T47D (cell line): Measurements from ENCODE around the gene KDM2B.

Source experiments
- DNase-seq, 2 experiments: peaks; one replicate each; pipeline versions ENCODE4 v3.0.0 to v3.0.0-alpha.2; 2011 to 2012; ENCODE audit warnings: low read depth in 1 of 2, low spot score in 1 of 2
- JUND ChIP-seq: IDR thresholded peaks from 2 replicates; pipeline ENCODE4 v1.6.1; 2012; ENCODE audit warnings: low read depth
- in situ Hi-C: cut with HindIII; loops from 2 replicates; pipeline ENCODE4 v1.10.0; 2016; ENCODE audit warnings: low sequenced_read_pairs, low pct_unique_long_range_greater_than_20kb

Gene KDM2B

DNA sequence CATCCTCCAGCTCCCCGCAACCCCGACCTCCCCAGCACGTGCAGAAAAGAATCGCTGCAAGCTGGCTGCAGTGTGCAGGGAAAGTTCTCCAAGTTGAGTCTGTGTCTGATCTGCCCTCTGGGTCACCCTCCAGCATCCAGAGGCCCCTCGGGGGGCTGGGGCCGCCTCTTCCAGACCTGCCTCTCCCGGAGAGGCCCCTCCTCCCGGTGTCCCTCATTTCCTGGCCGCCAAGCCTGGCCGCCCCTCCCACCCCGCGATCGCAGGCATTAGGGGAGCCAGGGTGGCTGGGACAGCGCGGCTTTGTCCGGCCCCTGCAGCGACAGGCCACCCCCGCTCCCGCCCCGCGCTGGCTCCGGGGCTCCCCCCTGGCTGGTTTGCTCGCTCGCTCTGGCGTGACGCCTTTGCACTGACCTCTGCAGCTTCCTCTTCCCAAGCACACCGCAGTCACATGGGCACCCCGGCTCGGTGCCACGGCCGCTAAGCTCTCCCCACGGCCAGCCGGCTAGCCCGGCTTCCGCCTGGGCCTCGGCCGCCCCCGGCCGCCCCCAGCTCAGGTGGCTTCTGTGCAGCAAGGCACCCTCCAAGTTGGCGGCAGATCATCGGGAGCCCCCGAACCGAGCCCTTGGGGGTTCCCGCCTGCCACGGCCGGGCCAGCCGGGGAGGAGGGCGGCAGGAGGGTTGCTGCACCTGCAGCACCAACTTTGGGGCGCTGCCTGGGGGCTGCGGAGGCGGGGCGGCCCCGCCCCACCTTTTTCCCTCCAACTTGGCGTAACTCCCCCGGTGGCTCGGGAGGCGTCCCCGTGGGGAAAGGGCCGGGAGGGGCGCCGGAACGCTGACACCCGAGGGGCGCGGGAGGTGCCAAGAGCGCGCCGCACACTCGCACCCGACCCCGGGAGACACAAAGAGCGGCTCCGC is 43.7 kb downstream of the KDM2B start:
- no peak for TF ChIP-seq JUND
- DNase-seq = peak; percentile 84 to 93
- in situ Hi-C loops = no loop called here

DNA sequence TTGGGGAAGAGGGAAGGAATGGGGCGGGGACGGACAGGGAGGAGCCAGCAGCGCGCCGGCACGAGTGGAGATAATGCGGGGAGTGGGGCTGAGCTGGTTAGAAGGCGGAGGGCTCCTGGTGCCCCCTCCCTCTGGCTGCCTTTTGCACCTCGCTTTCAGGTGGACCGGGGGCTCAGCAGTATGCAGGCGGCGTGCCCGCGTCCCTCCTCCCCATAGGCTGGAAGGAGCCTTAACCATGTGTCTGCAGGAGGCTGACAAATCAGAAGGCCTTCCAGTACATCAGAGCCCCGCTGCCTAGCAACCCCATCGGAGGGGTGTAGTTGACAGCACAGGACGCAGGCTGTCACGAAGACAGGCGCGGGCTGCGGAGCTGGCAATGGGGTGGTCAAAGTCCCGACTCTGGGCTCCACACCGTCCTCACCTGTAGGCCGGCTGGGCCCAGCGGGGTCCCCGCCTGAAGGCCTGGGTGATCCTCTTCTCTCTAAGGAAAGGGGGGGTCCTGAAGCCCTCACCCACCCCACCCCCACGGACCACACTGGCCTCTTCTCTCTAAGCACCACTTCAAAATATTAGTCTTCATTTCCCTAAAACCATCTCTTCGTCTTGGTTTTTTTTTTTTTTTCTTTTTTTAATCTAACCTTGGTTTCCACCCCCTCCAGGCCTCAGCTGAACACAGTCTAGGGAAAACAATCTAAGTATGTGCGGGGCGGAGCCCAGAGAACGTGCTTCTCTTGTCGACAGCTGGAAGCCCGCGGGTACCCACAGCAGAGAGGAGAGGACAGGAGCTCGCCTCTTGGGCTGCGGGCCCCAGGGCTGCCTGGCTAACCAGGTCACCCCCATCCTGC is 44.5 kb downstream of the KDM2B start:
- in situ Hi-C loops = no loop called here
- peak; percentile 34 to 44 for DNase-seq
- no peak for TF ChIP-seq JUND

DNA sequence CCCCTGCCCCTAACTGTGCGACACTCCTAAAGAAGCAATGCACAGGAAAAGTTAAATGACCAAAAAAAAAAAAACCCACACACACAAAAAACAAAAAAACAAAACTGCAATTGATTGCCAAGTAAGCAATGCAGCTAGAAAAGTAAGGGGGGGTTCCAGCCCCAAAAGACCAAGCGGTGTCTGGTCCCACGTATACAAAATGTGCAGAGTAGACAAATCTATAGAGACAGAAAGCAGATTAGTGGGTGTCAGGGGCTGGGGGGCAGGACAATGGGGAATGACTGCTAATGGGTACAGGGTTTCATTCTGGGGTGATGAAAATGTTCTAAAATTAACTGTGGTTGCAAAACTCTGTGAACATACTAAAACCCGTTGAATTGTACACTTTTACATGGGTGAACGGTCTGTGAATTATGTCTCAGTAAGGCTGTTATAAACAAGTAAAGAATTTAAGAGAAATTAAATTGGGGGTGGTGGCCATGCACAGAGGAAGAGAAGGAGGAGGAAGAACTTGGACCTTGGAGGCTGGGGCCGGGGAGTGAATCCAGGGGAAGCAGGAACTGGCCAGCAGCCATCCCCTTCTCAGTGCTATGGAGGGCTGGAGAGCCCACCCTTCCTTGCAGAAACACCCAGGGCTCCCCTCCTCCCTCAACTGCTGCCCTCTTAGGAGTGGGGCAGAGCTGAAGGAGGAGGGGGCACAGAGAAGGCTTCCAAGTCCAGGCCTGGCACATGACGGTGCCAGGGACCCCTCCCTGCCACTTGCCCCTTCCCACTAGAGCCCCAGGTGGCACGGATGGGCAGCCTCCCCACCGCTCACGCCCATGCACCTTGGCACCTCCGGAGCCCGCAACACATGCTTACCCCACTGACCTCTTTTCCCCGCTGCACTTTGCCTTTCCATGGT is 45.4 kb downstream of the KDM2B start:
- DNase-seq = no peak
- no peak for TF ChIP-seq JUND
- in situ Hi-C loops = no loop called here

DNA sequence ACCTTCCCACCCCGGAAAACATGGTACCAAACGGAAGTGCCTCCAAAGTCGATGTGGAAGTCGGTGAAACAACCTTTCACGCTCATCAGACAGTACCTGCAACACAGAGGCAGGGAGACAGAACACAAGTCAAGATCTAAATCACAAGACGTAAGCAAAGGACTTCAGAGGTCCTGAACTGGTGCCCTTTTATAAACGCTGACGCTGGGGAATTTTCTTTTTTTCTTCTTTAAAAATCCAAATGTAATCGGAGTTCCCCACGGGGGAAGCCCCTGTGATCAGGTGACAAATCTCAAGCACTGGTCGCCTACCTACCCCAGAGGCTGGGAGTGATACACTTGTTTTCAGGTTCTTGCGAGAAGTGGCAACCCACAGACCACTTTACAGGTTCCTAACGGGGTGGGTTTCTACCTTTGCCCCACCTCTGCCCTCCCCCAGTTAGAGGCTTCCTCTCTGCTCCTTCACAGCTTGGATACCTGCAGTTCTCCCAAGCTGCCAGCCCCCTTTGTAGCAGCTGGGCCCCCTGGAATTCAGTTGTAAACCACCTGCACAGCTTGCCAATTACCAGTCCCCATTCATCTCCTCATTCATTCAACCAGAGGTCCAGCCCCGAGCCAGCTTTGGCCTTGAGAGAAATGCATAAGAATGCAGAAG is 46.2 kb downstream of the KDM2B start:
- DNase-seq = no peak
- in situ Hi-C loops = no loop called here
- no peak for TF ChIP-seq JUND

DNA sequence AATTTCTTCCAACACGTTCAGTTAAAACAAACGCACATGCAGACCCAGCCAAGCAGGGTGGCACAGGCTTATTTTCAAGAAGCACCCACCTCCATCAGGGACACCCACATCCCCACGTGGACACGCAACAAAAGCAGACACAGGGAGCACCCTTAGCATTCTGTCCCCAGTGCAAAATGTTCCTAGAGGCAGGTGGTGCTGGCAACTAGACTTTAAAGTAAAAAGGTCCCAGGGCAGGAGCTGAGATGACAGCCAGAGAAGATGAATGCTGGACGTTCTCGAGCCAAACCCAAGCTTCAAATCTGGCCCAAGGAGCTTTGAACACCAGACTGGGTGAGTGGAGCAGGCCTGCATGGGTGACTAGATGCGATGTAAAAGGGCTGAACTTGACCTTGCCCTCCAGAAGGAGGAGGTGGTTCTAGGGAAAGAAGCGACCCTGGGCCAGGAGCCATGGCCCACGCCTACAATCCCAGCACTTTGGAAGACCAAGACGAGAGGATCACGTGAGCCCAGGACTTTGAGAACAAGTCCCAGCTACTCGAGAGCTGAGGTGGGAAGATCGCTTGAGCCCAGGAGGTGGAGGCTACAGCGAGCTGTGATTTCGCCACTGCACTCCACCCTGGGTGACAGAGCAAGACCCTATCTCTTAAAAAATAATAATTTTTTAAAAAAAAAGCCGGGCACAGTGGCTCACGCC is 47.3 kb downstream of the KDM2B start:
- in situ Hi-C loops = no loop called here
- TF ChIP-seq JUND = no peak
- DNase-seq = no peak

DNA sequence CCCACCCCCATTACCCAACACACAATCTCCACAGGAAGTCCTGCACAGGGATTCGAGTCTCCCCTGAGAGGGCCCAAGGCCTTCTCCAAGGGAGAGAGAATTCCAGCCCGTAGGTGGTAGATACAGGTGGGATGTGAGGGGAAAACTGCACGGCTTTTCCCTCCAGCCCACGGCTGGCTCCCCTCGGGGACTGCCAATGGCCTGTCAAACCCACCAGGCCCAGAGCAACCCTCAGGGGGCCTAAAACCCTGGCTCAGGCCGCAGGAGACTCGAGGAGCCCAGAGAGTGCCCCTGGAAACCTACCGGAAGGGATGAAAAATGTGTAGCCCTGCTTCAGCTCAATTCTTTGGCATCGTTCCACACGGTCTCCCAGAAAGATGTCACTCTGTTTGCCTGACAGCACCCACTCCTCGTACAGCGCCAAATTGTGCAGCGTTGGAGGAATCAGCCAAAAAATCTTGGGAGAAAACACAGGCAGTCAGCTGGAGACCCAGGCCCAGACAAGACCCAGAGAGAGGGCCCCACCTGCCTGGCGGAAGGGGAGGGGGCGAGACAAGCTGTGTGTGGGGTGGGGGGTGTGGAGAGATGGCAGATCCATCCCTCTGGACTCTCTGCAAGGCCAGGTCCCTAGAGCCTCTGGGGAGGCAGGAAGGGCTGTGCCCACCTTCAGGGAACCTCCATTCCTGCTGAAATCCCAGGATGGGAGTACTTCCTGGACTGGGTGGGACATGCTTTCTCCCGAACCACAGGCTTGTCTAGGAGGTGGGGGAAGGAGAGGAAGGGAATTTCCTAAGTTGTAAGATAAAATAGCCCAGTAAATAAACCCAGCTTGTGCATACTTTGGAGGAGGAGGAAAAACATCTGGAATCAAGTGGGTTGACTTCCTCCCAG is 48.1 kb downstream of the KDM2B start:
- no peak for DNase-seq
- in situ Hi-C loops = no loop called here
- TF ChIP-seq JUND = no peak

DNA sequence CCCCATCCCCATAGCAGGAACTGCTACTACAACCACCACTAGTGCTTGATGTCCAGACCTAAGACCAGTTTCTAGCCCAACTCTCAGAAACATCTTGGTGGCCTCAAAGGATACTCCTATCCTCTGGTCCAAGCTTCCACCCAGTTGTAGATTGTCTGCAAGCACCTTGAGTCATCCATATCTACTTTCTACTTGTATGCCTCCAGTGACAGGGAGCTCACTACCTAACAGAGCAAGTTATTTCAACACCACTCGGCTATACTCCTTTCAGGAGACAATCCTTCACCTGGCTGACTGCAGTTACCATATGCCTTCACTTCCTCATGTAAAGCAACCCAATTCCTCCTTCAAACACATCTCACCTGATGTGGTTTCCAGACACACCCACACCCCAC is 49.5 kb downstream of the KDM2B start:
- DNase-seq = no peak
- TF ChIP-seq JUND = no peak
- in situ Hi-C loops = no loop called here

DNA sequence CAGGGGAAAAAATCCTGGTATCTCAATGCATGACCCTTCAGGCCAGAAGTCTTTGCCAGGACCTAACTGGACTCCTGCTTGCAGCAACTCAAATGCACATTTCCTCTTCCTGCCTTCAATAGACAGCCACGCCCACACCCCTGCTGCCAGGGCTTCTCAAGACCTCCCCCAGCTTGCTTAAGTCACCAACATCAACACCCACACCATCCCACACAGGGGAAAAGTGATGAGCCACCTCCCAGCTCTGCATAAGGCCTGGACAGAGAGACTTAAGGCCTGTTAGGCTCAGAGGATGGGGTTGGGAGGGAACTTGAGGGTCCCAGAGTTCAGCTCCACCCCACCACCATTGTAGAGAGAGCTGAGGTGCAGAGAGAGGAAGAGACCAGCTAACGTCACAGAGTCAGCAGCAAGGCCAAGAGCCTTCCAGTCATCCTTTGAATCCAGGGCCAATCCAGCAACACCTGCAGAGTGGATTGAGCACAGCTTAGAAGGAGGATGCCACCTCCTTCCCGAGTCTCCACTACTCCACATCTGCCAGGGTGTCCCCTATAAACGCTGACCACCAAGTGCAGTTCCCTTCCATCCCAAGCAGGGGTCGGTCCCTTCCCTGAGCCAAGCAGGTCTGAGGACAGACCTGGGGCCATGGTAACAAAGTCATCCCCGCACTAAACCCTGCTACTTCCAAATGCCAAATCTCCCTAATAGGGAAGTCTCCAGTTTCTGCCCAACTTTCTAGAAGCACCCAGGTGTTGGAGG is 50.0 kb downstream of the KDM2B start:
- peak in 1 of 2 experiments; percentile 39 for DNase-seq
- no peak for TF ChIP-seq JUND
- in situ Hi-C loops = no loop called here

DNA sequence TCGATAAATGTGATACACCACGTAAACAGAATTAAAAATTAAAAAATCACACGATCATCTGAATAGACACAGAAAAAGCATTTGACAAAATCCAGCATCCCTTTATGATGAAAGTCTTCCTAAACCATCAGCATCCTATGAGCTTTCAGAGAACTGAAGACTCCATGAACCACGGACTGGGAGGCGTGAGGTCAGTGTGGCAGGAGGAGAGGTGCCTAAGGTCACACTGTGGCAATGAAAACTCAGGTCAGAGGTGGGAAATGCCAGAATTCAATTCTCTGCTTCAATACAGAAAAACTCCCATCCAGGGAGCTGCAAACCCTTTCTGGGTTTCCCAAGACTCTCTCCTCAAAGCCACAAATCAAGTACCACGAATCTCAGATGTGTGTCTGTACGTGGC is 51.6 kb downstream of the KDM2B start:
- in situ Hi-C loops = no loop called here
- TF ChIP-seq JUND = no peak
- DNase-seq = no peak

DNA sequence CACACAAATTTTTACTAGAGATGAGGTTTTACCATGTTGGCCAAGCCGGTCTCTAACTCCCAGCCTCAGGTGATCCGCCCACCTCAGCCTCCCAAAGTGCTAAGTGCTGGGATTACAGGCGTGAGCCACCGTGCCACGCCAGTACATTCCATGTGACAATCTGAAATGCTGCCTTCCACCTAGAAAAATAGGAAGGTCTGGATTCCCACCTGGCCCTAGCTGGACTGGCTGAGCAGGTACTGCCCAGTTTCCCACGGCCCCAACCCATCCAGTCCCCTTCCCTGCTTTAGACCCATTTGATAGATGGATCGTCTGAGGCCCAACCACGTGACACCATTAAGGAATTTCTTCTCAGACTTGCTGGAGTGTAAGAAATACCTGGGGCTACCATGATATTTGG is 55.4 kb downstream of the KDM2B start:
- in situ Hi-C loops = no loop called here
- TF ChIP-seq JUND = no peak

More for the DNA sequence above, 55.4 kb downstream of the KDM2B start:
- no peak for DNase-seq
